Measurements from ENCODE around the gene AK4. TPM values are rescaled to one million over a fixed set of nuclear protein-coding genes. Genes with fewer than 3 reads are reported as not detected.

Gene AK4
- total and polyA plus RNA-seq, 2 of the 8 experiments (the other 6 are each of a cell fraction or from before 2014, with no cell fraction given), result 64.5 to 175 TPM

GRCh38 chr1:65230731-65231481 is 82.9 kb downstream of the AK4 start (continued):
- TF ChIP-seq CHD7 (IDR thresholded peaks at IDR 0.05; ENCODE audit: insufficient replicate concordance, low read length) (no peak), EP300 (IDR thresholded peaks at IDR 0.05; ENCODE audit: borderline replicate concordance in 1 of 2, low read depth in 2 of 2, low read length in 2 of 2) (no peak)

Measured in H1 (cell line).